ENCODE measurements around the gene PPP2R5D.
A peak's percentile ranks its signal among the peaks of the same experiment; 100 is the strongest.

PPP2R5D gene

DNA sequence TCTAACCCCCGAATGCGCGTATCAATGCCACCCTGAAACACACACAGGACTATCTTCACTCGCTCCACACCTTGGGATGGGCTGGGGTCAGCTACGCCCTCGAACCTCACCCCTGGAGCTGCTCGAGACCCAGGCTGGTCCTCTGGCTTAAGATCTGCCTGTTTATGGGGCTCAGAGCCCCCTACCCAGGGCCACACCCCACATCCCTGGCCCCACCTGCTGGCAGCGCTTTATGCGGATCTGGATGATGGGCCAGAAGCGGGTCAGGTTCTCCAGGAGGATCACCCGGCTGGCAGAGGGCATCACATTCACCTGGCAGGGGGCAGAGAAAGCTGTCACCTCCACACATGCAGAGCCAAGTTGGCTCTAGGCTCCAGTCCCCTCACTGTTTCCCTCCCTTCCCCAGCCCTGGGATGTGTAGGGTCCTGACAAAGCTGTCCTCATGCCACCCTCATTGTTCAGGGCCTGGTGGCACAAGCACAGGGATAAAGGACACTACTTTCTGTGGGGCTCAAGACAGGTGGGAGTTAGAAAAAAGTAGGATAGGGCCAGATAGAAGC, 61.1 kb downstream of the PPP2R5D start:
- no peak overlapping the region for H3K4me3 ChIP-seq (ENCODE audit: low read length)
- DNase-seq (ENCODE audit: low read depth, low spot score): no peak

DNA sequence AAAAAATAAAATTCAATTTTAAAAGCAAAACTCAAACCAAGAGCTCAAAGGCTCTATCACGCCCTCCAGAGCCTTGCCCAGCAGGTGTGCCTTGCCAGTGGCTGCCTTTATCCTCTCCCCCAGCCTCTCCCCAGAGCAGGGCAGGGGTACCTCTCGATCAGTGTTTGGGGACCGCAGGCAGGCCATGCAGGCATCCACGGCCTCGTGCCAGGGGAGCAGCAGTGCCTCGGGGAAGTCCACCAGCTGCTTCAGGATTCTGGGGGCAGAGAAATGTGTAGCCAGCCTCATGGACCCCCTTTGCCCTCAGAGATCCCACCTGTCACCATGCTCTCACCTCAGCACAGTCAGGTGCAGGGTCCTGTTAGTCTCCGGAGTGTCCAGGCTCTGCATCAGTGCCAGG, 63.6 kb downstream of the PPP2R5D start:
- DNase-seq (ENCODE audit: low read depth, low spot score): no peak
- H3K4me3 ChIP-seq (ENCODE audit: low read length): no peak overlapping the region

DNA sequence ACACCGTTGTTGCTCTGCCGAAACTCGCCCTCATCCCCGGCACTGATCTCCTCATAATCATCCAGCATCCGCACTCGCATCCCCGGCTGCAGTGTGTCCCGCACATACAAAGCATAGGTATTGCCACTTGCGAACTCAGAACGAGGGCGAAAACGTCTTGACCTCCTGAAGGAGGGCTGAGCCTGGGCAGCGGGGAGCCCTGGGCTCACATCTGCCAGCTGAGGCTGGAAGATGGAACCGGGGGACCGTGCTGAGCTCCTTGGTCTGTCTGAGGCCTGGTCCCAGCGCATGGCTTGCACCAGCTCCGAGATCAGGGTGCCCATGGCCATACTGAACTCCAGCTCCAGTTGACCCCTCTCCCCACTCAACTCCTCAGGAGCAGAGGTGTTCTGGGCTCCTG, 66.6 kb downstream of the PPP2R5D start:
- DNase-seq (ENCODE audit: low read depth, low spot score): no peak
- H3K4me3 ChIP-seq (ENCODE audit: low read length): no peak overlapping the region

DNA sequence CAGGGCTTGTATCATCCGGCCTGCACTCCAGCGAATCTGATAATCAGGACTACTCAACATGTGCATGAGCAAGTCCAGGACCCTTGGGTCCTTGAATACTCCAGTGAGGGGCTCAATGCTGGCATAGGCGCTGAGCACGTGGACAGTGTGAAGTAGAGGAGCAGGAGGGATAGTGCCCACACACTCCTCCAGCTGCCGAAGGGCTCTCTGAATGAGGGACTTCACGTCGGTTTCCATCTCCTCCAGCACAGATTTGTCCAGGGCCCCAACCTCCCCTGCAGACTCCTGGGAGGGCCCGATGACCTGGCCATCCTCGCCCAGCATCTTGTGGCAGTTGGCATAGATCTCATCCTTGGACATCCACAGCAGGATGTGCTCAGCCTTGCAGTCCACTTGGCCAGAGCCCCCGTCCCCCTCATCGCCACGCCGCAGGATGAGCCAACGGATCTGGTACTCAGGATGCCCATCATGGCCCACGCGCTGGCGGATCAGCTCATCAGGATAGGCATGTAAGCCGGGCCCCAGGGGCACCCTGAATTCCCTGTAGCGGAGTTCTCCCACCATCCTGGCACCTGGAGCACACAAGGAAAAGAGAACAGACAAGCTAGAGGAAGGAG, 68.0 kb downstream of the PPP2R5D start:
- no peak for DNase-seq (ENCODE audit: low read depth, low spot score)
- H3K4me3 ChIP-seq (ENCODE audit: low read length): peak overlapping the region; percentile 87

DNA sequence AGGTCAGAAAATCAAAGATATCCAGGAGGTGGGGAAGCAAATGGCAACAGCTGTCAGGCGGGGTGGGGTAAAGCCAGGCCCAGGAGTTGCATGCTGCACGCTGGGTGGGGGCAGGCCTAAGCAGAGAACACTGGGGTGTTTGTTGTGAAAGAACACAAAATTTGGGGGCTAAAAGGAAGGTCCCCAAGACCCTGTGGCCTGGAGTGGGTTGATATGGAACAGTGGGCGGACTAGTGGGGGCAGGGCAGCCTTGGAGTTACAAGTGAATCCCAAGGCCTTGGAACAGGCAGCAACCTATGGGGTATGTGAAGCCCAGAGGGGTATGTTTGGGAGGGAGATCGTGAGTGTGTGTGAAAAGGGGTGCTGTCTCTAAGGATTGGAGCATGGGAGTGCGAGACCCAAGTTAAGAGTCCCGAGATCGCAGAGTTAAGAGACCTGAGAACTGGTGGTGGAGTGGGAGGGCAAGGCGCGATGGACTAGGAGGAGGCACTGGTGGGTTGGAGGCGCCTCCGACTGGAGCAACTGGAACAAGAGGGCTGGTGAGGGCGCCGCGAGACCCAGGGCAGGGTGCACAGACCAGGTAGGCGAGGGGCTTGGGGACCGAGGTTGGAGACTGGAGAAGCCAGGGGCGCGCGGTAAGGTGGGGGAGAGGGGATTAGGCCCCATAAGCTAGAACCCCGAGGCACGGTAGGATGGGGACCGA, 68.6 kb downstream of the PPP2R5D start:
- no peak for DNase-seq (ENCODE audit: low read depth, low spot score)
- H3K4me3 ChIP-seq (ENCODE audit: low read length): peak overlapping the region; percentile 87

DNA sequence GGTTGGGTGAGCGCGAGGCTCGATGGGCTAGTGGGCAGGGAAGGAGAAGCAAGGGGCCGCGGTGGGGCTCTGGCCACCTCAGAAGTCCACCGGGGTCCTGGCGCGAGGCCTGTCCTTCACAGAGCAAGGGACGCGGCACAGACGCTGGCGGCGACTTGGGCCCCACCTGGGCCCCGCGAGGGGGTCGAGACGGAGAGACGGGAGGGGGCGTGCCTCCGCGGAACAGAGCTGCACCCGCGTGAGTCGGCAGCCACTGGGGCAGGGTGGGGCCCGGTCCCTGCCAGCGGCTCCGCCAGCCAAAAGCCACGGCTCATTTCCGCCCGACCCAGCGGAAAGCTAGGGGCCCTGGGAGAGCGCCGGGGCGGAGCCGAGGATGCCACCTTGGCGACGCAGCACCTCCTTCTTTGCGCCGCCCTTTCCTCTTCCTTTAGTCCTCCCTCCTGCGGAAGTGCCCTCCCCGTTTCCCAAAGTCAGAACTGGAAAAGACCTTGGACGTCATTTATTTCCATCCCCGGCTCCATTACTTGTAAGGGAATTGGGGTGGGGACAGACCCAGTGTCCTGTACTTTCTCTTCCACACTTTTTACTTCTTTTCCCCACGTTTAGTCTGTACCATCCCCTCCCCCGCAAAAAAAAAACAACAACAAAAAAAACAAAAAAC, 69.3 kb downstream of the PPP2R5D start, which contains the start of gene CUL7:
Gene CUL7, minus strand, starts transcription at position 307 of the 661 bp plus-strand sequence. CDS start 1,063 bp downstream, outside the sequence.
- peak; percentile 89 for DNase-seq (ENCODE audit: low read depth, low spot score)
- H3K4me3 ChIP-seq (ENCODE audit: low read length): peak within 1 kb of the TSS; percentile 87

DNA sequence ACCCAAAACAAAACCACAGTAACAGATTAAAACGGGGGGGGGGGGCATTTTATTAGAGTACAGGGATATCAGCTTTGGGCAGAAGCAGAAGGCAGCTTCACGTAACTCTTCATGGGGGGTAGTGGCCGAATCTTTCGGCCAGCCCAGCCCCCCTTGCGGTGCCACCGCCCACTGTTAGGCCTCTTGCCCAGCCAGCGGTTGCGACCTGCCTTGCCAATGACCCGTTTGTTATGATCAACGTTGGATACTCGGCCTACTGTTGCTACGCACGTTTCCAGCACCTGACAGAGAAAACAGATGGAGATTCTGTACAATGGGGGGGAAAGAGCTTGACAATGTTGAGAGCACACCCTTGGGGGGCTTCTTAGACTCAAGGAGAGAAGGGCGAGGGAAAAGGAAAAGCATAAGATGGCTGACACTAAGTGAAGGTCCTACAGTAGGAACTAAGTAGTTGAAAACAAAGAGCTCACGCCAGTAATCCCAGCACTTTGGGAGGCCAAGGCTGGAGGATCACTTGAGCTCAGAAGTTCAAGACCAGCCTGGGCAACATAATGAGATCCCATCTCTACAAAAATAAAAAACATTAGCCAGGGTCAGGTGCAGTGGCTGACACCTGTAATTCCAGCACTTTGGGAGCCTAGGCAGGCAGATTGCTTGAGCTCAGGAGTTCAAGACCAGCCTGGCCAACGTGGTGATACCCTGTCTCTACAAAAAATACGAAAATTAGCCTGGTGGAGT, 70.0 kb downstream of the PPP2R5D start:
- H3K4me3 ChIP-seq (ENCODE audit: low read length): peak overlapping the region; percentile 87
- no peak for DNase-seq (ENCODE audit: low read depth, low spot score)

DNA sequence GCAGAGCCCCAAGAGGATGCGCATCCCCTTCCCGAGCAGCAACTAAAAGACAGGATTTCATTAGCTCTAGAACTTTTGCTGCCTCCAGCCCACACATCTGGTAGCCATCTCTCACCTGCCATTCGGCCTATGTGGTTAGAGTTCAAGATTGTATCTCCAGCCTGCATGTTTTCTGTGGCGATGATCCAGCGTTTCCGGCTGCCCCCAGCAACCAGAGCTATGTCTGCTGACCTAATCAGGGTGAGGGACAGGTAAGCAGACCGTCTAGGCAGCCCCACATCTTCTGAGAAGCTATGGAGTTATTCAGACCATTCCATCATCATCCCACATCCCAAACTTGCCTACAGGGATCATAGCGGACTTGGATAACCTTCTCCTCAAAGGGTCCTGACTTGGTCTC, 71.6 kb downstream of the PPP2R5D start:
- H3K4me3 ChIP-seq (ENCODE audit: low read length): no peak overlapping the region
- no peak for DNase-seq (ENCODE audit: low read depth, low spot score)

DNA sequence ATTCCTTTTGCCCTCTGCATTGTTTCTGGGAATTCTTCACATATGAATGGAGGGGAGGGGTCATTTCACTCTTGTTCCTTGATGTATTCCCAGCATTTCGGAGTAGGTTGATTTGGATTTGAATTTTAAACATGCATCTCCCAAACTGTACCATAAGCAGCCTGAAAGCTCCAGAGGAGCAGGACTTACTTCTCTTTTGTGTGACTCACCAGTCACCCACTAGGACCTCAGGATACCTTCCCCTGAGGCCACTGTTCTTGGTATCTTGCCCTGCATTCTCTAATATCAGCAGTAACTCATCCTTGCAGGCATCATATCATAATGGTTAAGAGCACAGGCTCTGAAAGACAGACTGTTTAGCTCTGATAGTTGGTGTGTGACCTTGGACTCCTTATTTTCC, 74.2 kb downstream of the PPP2R5D start:
- no peak for DNase-seq (ENCODE audit: low read depth, low spot score)
- peak overlapping the region; percentile 96 for H3K4me3 ChIP-seq (ENCODE audit: low read length)

DNA sequence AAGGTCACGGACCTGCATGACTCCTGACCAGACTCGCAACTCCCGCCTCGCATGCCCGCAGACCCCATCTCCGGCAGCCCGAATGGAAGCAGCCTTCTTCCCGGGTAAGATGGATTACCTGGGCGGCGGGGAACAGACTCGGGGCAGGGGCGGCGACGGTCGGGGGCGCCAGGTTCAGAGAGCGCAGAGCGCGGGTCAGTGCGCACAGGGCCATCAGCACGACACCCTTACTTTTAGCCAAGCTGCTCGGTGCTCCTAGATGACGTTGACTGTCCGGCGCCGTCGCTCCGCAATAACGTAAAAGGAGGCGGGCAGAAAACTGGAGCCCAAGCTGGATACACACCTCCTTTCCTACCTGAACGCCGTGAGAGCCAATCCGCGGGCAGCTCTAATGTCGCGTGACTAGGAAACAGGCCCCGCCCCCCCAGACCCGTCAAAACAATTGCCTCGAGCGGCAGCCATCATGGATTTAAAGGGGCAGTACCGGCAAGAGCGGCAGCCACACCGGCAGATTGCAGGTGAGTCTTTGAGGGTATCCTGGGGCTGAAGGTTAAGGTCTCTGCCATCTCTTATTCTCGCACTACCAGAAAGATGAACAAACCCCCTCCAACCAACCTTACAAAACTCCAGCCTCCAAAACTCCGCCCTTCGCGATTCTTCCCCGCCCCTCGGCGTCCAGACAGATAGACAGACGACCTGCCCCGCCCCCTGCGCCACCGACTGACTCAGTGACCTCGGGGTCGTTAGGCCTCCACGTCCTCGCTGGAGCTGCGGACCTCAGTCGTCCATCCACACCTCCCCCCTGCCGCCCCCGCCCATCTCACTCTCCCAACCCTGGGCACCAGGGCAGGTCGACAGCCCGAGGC, 75.0 kb downstream of the PPP2R5D start, which contains the start of the genes KLC4 and MRPL2:
Gene KLC4, plus strand, starts transcription at position 464 of the 866 bp plus-strand sequence. CDS start 1,705 bp downstream, outside the sequence.
Gene MRPL2, minus strand, starts transcription at position 267 of the 866 bp plus-strand sequence. Its CDS starts 53 bp downstream, at position 214.
- DNase-seq (ENCODE audit: low read depth, low spot score): peak; percentile 98
- peak within 1 kb of the TSS; percentile 96 for H3K4me3 ChIP-seq (ENCODE audit: low read length)

DNA sequence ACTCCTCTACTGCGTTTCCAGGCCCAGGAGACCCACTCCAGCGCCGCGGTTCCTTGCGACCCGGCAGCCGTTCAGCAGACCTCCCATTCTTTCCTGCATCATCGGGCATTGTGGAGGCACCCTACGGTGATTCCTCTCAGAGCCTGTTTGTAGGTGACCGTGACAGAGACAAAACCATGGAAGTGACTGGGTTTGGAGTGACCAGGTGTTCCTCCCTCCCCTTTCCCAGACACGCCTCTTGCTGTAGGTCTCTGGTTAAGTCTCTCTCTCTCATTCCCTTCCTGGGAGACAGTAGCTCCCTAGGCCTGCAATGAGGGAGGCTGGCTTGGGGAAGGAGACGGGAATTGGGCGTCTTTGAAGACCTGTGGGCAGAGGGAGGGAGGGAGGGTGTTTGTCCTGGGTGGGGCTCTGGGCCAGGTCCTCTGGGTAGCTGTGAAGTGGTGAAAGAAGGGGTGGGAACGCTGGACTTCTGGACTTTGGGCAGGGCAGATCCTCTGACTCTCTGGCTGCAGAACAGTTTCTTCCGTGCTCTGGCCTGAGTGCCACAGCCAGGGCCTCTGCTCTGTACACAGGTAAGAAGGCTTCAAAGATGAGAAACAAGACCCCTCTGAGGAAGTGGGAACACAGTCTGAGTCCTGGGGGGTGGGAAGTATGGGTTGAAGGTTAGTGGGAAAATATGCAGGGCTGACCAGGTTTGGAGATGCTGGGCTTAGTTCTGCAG, 75.8 kb downstream of the PPP2R5D start:
- H3K4me3 ChIP-seq (ENCODE audit: low read length): peak overlapping the region; percentile 96
- DNase-seq (ENCODE audit: low read depth, low spot score): no peak

DNA sequence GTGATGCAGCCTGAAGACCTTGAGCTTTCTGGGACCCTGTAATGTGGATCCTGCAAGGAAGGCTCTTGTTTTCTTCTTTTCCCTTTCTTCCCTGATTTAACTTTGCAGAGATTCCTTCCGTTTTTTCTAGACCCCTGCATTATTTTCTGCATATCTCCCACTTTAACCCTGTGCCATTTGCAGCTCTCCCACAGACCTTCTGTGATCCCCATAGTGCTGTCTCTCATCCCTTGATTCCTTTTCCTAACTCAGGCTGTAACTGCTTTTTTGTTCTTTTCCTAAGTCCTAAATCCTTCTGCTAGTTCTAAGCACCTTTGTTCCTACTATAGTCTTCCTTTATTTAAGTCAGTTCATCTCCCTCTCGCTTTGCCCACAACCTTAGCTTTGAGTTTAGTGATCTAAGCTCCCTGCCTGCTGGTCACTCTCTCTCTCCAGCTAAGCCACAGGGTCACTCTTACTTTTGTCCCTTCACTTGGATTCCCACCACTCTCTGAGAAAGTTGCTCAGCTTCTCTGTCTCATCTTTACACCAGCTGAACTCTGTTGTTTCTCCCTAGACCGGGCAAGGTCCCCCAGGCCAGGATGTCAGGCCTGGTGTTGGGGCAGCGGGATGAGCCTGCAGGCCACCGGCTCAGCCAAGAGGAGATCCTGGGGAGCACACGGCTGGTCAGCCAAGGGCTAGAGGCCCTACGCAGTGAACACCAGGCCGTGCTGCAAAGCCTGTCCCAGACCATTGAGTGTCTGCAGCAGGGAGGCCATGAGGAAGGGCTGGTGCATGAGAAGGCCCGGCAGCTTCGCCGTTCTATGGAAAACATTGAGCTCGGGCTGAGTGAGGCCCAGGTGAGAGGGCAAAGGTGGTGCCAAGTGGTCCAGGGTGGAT, 76.6 kb downstream of the PPP2R5D start:
- no peak for DNase-seq (ENCODE audit: low read depth, low spot score)
- no peak overlapping the region for H3K4me3 ChIP-seq (ENCODE audit: low read length)

DNA sequence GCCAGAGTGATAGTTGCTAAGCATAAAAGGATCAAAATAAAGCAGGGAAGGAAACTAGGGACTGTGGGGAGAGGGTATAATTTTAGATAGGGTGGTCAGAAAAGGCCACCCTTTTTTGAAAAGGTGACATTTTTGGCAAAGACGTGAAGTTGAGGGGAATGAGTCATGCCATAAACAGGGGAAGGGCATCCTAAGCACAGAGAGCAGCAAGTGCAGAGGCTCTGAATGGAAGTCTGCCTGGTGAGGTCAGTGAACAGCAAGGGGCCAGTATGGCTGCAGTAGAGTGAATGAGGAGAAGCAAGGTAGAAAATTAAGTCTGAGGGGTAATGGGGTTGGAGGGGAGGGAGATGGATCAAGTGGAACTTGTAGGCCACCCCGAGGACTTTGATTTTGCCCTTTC, 77.5 kb downstream of the PPP2R5D start:
- no peak overlapping the region for H3K4me3 ChIP-seq (ENCODE audit: low read length)
- no peak for DNase-seq (ENCODE audit: low read depth, low spot score)
